CD14-positive monocyte (primary cell): Measurements from ENCODE around the gene PIP5K1B. TPM values are rescaled to one million over a fixed set of nuclear protein-coding genes. Genes with fewer than 3 reads are reported as not detected.

Source experiments
- DNase-seq, 3 donors: peaks; one replicate each; pipeline ENCODE4 v3.0.0-alpha.2; 2011 to 2022
- H2AFZ ChIP-seq: 2 replicates; pipeline ENCODE4 v1.6.0; 2012; ENCODE audit warnings: mild to moderate bottlenecking, low read depth, low read length, inconsistent platforms; ENCODE audit not compliant: insufficient read depth, poor library complexity, severe bottlenecking
- H3K27ac ChIP-seq, 2 donors: 1 replicate in 1 of 2; 2 replicates in 1 of 2; pipeline ENCODE4 v1.5.1; 2012 to 2013; ENCODE audit warnings: low read length in 2 of 2, control low read depth in 1 of 2, inconsistent platforms in 1 of 2, low read depth in 1 of 2, mild to moderate bottlenecking in 1 of 2
- H3K27me3 ChIP-seq, 2 donors: one replicate each; pipeline versions ENCODE4 v1.6.0 to v1.6.1; 2011 to 2013; ENCODE audit warnings: low read length in 2 of 2; ENCODE audit not compliant: control insufficient read depth in 2 of 2, insufficient read depth in 2 of 2
- H3K36me3 ChIP-seq, 2 donors: replicated peaks in 1 of 2; 1 replicate in 1 of 2; 2 replicates in 1 of 2; pipeline versions ENCODE4 v1.5.1 to v1.6.1; 2012 to 2013; ENCODE audit warnings: low read length in 2 of 2, control low read depth in 1 of 2, inconsistent platforms in 1 of 2, mild to moderate bottlenecking in 1 of 2; ENCODE audit not compliant: insufficient read depth in 2 of 2, control insufficient read depth in 1 of 2
- H3K4me1 ChIP-seq, 2 donors: 1 replicate in 1 of 2; 2 replicates in 1 of 2; pipeline versions ENCODE4 v1.5.1 to v1.6.1; 2012 to 2013; ENCODE audit warnings: low read length in 2 of 2, control low read depth in 1 of 2, inconsistent platforms in 1 of 2, mild to moderate bottlenecking in 1 of 2, moderate library complexity in 1 of 2; ENCODE audit not compliant: insufficient read depth in 2 of 2, control insufficient read depth in 1 of 2
- H3K4me2 ChIP-seq: replicated peaks from 2 replicates; pipeline ENCODE3; 2012; ENCODE audit warnings: low read length, moderate library complexity, mild to moderate bottlenecking; ENCODE audit not compliant: poor library complexity, severe bottlenecking; ENCODE audit errors: extremely low read depth
- H3K4me3 ChIP-seq, 3 experiments: fragments of 200-600 bp in 1 of 3; sonication (generic) in 1 of 3; replicated peaks in 1 of 3; 1 replicate in 2 of 3; 2 replicates in 1 of 3; pipeline ENCODE4 v1.5.1; 2011 to 2013; ENCODE audit warnings: low read length in 3 of 3, mild to moderate bottlenecking in 3 of 3, control low read depth in 2 of 3, low read depth in 2 of 3, inconsistent platforms in 1 of 3, moderate library complexity in 1 of 3
- H3K79me2 ChIP-seq: 2 replicates; pipeline ENCODE4 v1.6.0; 2012; ENCODE audit warnings: mild to moderate bottlenecking, control low read depth, inconsistent platforms, low read length, moderate library complexity; ENCODE audit not compliant: insufficient read depth
- H3K9ac ChIP-seq: 2 replicates; pipeline ENCODE4 v1.6.0; 2017; ENCODE audit warnings: low read length, mild to moderate bottlenecking; ENCODE audit not compliant: insufficient read depth, poor library complexity, severe bottlenecking
- H3K9me3 ChIP-seq, 2 donors: replicated peaks in 1 of 2; 1 replicate in 1 of 2; 2 replicates in 1 of 2; pipeline versions ENCODE4 v1.5.1 to v1.6.1; 2012 to 2013; ENCODE audit warnings: low read length in 2 of 2, control low read depth in 1 of 2; ENCODE audit not compliant: control insufficient read depth in 1 of 2, insufficient read depth in 1 of 2
- H4K20me1 ChIP-seq: 2 replicates; pipeline ENCODE4 v1.6.0; 2012; ENCODE audit warnings: mild to moderate bottlenecking, low read length, control low read depth, moderate library complexity; ENCODE audit not compliant: insufficient read depth
- H3K27ac Mint-ChIP-seq, 7 donors: one replicate each; pipeline ENCODE4 v1.8.0; 2020; ENCODE audit warnings: mild to moderate bottlenecking in 7 of 7, mixed read lengths in 7 of 7, moderate library complexity in 6 of 7, inconsistent platforms in 2 of 7
- H3K27me3 Mint-ChIP-seq, 3 donors: one replicate each; pipeline ENCODE4 v1.8.0; 2021 to 2022; ENCODE audit warnings: low read depth in 3 of 3, mild to moderate bottlenecking in 3 of 3, mixed read lengths in 3 of 3, moderate library complexity in 3 of 3, inconsistent platforms in 1 of 3
- H3K36me3 Mint-ChIP-seq, 2 donors: one replicate each; pipeline ENCODE4 v1.8.0; 2020; ENCODE audit warnings: mixed read lengths in 2 of 2, inconsistent platforms in 1 of 2, mild to moderate bottlenecking in 1 of 2
- H3K4me1 Mint-ChIP-seq: one replicate; pipeline ENCODE4 v1.8.0; 2020; ENCODE audit warnings: mild to moderate bottlenecking, mixed read lengths
- H3K4me3 Mint-ChIP-seq, 2 donors: one replicate each; pipeline ENCODE4 v1.8.0; 2020; ENCODE audit warnings: mild to moderate bottlenecking in 2 of 2, mixed read lengths in 2 of 2, moderate library complexity in 1 of 2
- H3K9me3 Mint-ChIP-seq, 7 donors: one replicate each; pipeline ENCODE4 v1.8.0; 2020 to 2022; ENCODE audit warnings: mixed read lengths in 7 of 7, mild to moderate bottlenecking in 6 of 7, moderate library complexity in 6 of 7, inconsistent platforms in 2 of 7
- CTCF ChIP-seq: fragments of 200-600 bp; IDR thresholded peaks from one replicate; pipeline ENCODE4 v1.8.0; 2022; ENCODE audit warnings: antibody characterized with exemption, mild to moderate bottlenecking
- WGBS: methylation state at CpG from one replicate; pipeline ENCODE4 v1.1.5; 2013; ENCODE audit warnings: missing lambda C conversion rate; ENCODE audit not compliant: insufficient coverage; 5-methylcytosine and 5-hydroxymethylcytosine counted together
- intact Hi-C, 2 donors: fragments of 100-400 bp; cut with micrococcal nuclease; formaldehyde crosslinking; loops; one replicate each; pipeline versions ENCODE4 v1.15.0 to v1.15.1; 2023
- polyA plus RNA-seq, 3 donors: library from polyadenylated mRNA; depleted of rRNA in 1 of 3; unstranded in 2 of 3; stranded (reverse) in 1 of 3; fragments of 300-500 nt in 2 of 3; fragments of >200 nt in 1 of 3; fragmentation: Illumina TruSeq in 2 of 3; gene quantifications; 1 replicate in 2 of 3; 2 replicates in 1 of 3; pipeline ENCODE4 v1.2.3, GENCODE V29; 2012 to 2021

Gene PIP5K1B
- polyA plus RNA-seq, 3 donors, result 0.18 to 4.1 (median 0.87) TPM

GRCh38 chr9:68750255-68750654 lies 45.2 kb downstream of the PIP5K1B start:
- WGBS, result 80% methylated on average over 1 of the region's 6 CpGs
- H3K4me3 Mint-ChIP-seq, result no peak overlapping the region

GRCh38 chr9:68750786-68751185 lies 45.7 kb downstream of the PIP5K1B start:
- Histone ChIP-seq H4K20me1 (no peaks in the 10 kb centered on the region), H3K9me3 (no peaks in the 10 kb centered on the region), H3K27ac (no peak overlapping the region), H3K27me3 (no peaks in the 10 kb centered on the region), H3K79me2 (no peaks in the 10 kb centered on the region), H3K36me3 (no peaks in the 10 kb centered on the region), H3K9ac (no peak overlapping the region), H3K4me2 (no peak overlapping the region), H3K4me1 (no peaks in the 10 kb centered on the region), H2AFZ (no peak overlapping the region), H3K4me3 (no peak overlapping the region)
- Mint-ChIP-seq H3K27ac (no peak overlapping the region), H3K27me3 (no peaks in the 10 kb centered on the region), H3K4me3 (no peak overlapping the region), H3K4me1 (peaks cover 7% of the 10 kb centered on the region), H3K36me3 (peaks cover 0 to under 1% of the 10 kb centered on the region in 2 donors), H3K9me3 (peaks cover 0 to 5% (median 0%) of the 10 kb centered on the region in 7 donors)
- 100% methylated on average over 3 of the region's 4 CpGs for whole genome bisulfite sequencing
- no peak for DNase-seq
- no peak for TF ChIP-seq CTCF
- intact Hi-C loops, result no loop called here

More at GRCh38 chr9:68750255-68750654, 45.2 kb downstream of the PIP5K1B start:
- intact Hi-C loops, result no loop called here
- Mint-ChIP-seq H3K27ac (no peak overlapping the region), H3K4me1 (peaks cover 7% of the 10 kb centered on the region), H3K9me3 (peaks cover 0 to 5% (median 0%) of the 10 kb centered on the region in 7 donors), H3K27me3 (no peaks in the 10 kb centered on the region), H3K36me3 (peaks cover 0 to 3% of the 10 kb centered on the region in 2 donors)
- no peak overlapping the region for H3K9ac ChIP-seq
- H3K36me3 ChIP-seq, result no peaks in the 10 kb centered on the region
- H3K79me2 ChIP-seq, result no peaks in the 10 kb centered on the region
- H2AFZ ChIP-seq, result no peak overlapping the region
- no peak overlapping the region for H3K27ac ChIP-seq
- DNase-seq, result no peak
- H3K4me2 ChIP-seq, result no peak overlapping the region
- no peaks in the 10 kb centered on the region for H3K4me1 ChIP-seq
- H3K4me3 ChIP-seq, result no peak overlapping the region
- TF ChIP-seq CTCF, result no peak
- no peaks in the 10 kb centered on the region for H3K27me3 ChIP-seq
- no peaks in the 10 kb centered on the region for H3K9me3 ChIP-seq
- H4K20me1 ChIP-seq, result no peaks in the 10 kb centered on the region
